GM08714 (cell line): ENCODE data around the gene ACTA1.
"Not testable (repeated sequence)": the region's sequence is repeated elsewhere in the genome, so short reads cannot be mapped to it uniquely, and the experiment has no call there.

Source experiments
- H3K4me3 ChIP-seq: fragments of 200-500 bp; sonication (Bioruptor generic); 2 replicates; pipeline ENCODE4 v1.5.1; 2014; ENCODE audit warnings: mild to moderate bottlenecking, low read length, inconsistent platforms
- ZNF274 ChIP-seq: IDR thresholded peaks from 2 replicates; pipeline ENCODE4 v1.6.1; 2012; ENCODE audit warnings: mild to moderate bottlenecking, low read depth, low read length

The ACTA1 gene

GRCh38 chr1:229431284-229432115, 2.4 kb downstream of the ACTA1 start:
- no peak for TF ChIP-seq ZNF274
- H3K4me3 ChIP-seq: no peak overlapping the region

GRCh38 chr1:229430761-229431283, 3.1 kb downstream of the ACTA1 start:
- H3K4me3 ChIP-seq: no peak overlapping the region
- no peak for TF ChIP-seq ZNF274

- H3K4me3 ChIP-seq: no peak overlapping the region
- TF ChIP-seq ZNF274: no peak
These were observed 5.6 kb downstream of the ACTA1 start for GRCh38 chr1:229428256-229428655.

GRCh38 chr1:229427572-229427971, 6.3 kb downstream of the ACTA1 start:
- no peak overlapping the region for H3K4me3 ChIP-seq
- TF ChIP-seq ZNF274: no peak

- no peak for TF ChIP-seq ZNF274
- H3K4me3 ChIP-seq: no peak overlapping the region
These were observed 8.2 kb downstream of the ACTA1 start for GRCh38 chr1:229425564-229426159.

- no peak overlapping the region for H3K4me3 ChIP-seq
- no peak for TF ChIP-seq ZNF274
These were observed 13.1 kb downstream of the ACTA1 start for GRCh38 chr1:229420765-229421164.

GRCh38 chr1:229420224-229420623, 13.7 kb downstream of the ACTA1 start:
- no peak for TF ChIP-seq ZNF274
- H3K4me3 ChIP-seq: no peak overlapping the region

GRCh38 chr1:229418586-229418985, 15.3 kb downstream of the ACTA1 start:
- not testable (repeated sequence) for H3K4me3 ChIP-seq

GRCh38 chr1:229412810-229413209, 21.1 kb downstream of the ACTA1 start:
- not testable (repeated sequence) for H3K4me3 ChIP-seq

GRCh38 chr1:229412056-229412455, 21.8 kb downstream of the ACTA1 start:
- no peak overlapping the region for H3K4me3 ChIP-seq
- TF ChIP-seq ZNF274: no peak

- TF ChIP-seq ZNF274: no peak
These were observed 22.3 kb downstream of the ACTA1 start for GRCh38 chr1:229411434-229412055.

GRCh38 chr1:229410692-229411433, 23.0 kb downstream of the ACTA1 start:
- no peak overlapping the region for H3K4me3 ChIP-seq
- no peak for TF ChIP-seq ZNF274

More at GRCh38 chr1:229411434-229412055, 22.3 kb downstream of the ACTA1 start:
- H3K4me3 ChIP-seq: no peak overlapping the region

GRCh38 chr1:229410370-229410691, 23.6 kb downstream of the ACTA1 start:
- H3K4me3 ChIP-seq: no peak overlapping the region
- no peak for TF ChIP-seq ZNF274

GRCh38 chr1:229409616-229410369, 24.1 kb downstream of the ACTA1 start:
- no peak for TF ChIP-seq ZNF274
- H3K4me3 ChIP-seq: no peak overlapping the region
